ENCODE data around the gene GAREM2. TPM values are rescaled to one million over a fixed set of nuclear protein-coding genes. Genes with fewer than 3 reads are reported as not detected.

GAREM2 gene
- total RNA-seq, 4 donors from 2014 or later = 0.25 to 1.8 (median 0.74) TPM

- intact Hi-C loops (cut with DNase I; ENCODE audit: low total_unique reads) = no loop called here
- ATAC-seq = no peak
- DNase-seq = no peak
- no peak overlapping the region for H3K27ac ChIP-seq
- TF ChIP-seq CTCF (IDR thresholded peaks at IDR 0.05 in 4 of 5, conservative IDR thresholded peaks at IDR 0.05 in 1 of 5) = no peak
- H3K4me1 ChIP-seq = no peaks in the 10 kb centered on the region
- in situ Hi-C loops (cut with MboI; ENCODE audit: low sequenced_read_pairs in 4 of 4) = no loop called here
- H3K27me3 ChIP-seq = no peaks in the 10 kb centered on the region
- H3K9me3 ChIP-seq = no peaks in the 10 kb centered on the region
- H3K36me3 ChIP-seq = no peaks in the 10 kb centered on the region
- no peak overlapping the region for H3K4me3 ChIP-seq
Measured at GRCh38 chr2:26157580-26157979, 15.3 kb upstream of the GAREM2 start.

- intact Hi-C loops (cut with DNase I; ENCODE audit: low total_unique reads) = no loop called here
- H3K27ac ChIP-seq = no peak overlapping the region
Measured at GRCh38 chr2:26161926-26162325, 11.0 kb upstream of the GAREM2 start.

GRCh38 chr2:26162963-26163362, 9.9 kb upstream of the GAREM2 start:
- in situ Hi-C loops (cut with MboI; ENCODE audit: low sequenced_read_pairs in 4 of 4) = no loop called here
- no peak for TF ChIP-seq CTCF (IDR thresholded peaks at IDR 0.05 in 4 of 5, conservative IDR thresholded peaks at IDR 0.05 in 1 of 5)
- no peak for TF ChIP-seq POLR2A (IDR thresholded peaks at IDR 0.05)
- Histone ChIP-seq H3K9me3 (no peaks in the 10 kb centered on the region), H3K27me3 (no peaks in the 10 kb centered on the region), H3K4me1 (peaks cover 3 to 12% of the 10 kb centered on the region in 2 donors), H3K36me3 (no peaks in the 10 kb centered on the region), H3K27ac (no peak overlapping the region), H3K4me3 (no peak overlapping the region)
- intact Hi-C loops (cut with DNase I; ENCODE audit: low total_unique reads) = no loop called here
- ATAC-seq (no peak), DNase-seq (no peak)

More at GRCh38 chr2:26161926-26162325, 11.0 kb upstream of the GAREM2 start:
- no peaks in the 10 kb centered on the region for H3K9me3 ChIP-seq
- no peak for TF ChIP-seq CTCF (IDR thresholded peaks at IDR 0.05 in 4 of 5, conservative IDR thresholded peaks at IDR 0.05 in 1 of 5)
- no peak for TF ChIP-seq POLR2A (IDR thresholded peaks at IDR 0.05)
- no peaks in the 10 kb centered on the region for H3K27me3 ChIP-seq
- H3K36me3 ChIP-seq = no peaks in the 10 kb centered on the region
- peaks cover 3 to 12% of the 10 kb centered on the region in 2 donors for H3K4me1 ChIP-seq
- DNase-seq (no peak), ATAC-seq (no peak)
- no peak overlapping the region for H3K4me3 ChIP-seq
- in situ Hi-C loops (cut with MboI; ENCODE audit: low sequenced_read_pairs in 4 of 4) = no loop called here

GRCh38 chr2:26164231-26164630, 8.7 kb upstream of the GAREM2 start:
- intact Hi-C loops (cut with DNase I; ENCODE audit: low total_unique reads) (no loop called here), in situ Hi-C loops (cut with MboI; ENCODE audit: low sequenced_read_pairs in 4 of 4) (no loop called here)
- Histone ChIP-seq H3K27me3 (no peaks in the 10 kb centered on the region), H3K4me1 (peaks cover 3 to 12% of the 10 kb centered on the region in 2 donors), H3K9me3 (no peaks in the 10 kb centered on the region), H3K4me3 (no peak overlapping the region), H3K27ac (peak overlapping the region; percentile 75 to 84 (median 80)), H3K36me3 (no peaks in the 10 kb centered on the region)
- ATAC-seq (peak; percentile 97 to 99), DNase-seq (peak; percentile 70 to 78)
- TF ChIP-seq POLR2A (IDR thresholded peaks at IDR 0.05) (no peak), CTCF (IDR thresholded peaks at IDR 0.05 in 4 of 5, conservative IDR thresholded peaks at IDR 0.05 in 1 of 5) (no peak)

GRCh38 chr2:26164641-26165211, 8.2 kb upstream of the GAREM2 start:
- intact Hi-C loops (cut with DNase I; ENCODE audit: low total_unique reads) = no loop called here
- ATAC-seq (peak in 1 of 2 donors; percentile 4), DNase-seq (no peak)
- H3K4me3 ChIP-seq = no peak overlapping the region
- peak overlapping the region; percentile 75 to 84 (median 80) for H3K27ac ChIP-seq
- H3K4me1 ChIP-seq = peaks cover 3 to 12% of the 10 kb centered on the region in 2 donors
- H3K9me3 ChIP-seq = no peaks in the 10 kb centered on the region
- H3K27me3 ChIP-seq = no peaks in the 10 kb centered on the region
- H3K36me3 ChIP-seq = no peaks in the 10 kb centered on the region
- no peak for TF ChIP-seq CTCF (IDR thresholded peaks at IDR 0.05 in 4 of 5, conservative IDR thresholded peaks at IDR 0.05 in 1 of 5)
- TF ChIP-seq POLR2A (IDR thresholded peaks at IDR 0.05) = no peak
- in situ Hi-C loops (cut with MboI; ENCODE audit: low sequenced_read_pairs in 4 of 4) = no loop called here

Measured in gastrocnemius medialis (tissue), 4 donors.